ENCODE results near the gene CPSF2. TPM values are rescaled to one million over a fixed set of nuclear protein-coding genes. Genes with fewer than 3 reads are reported as not detected.

CPSF2 gene
- total and polyA plus RNA-seq, 7 experiments from 2014 or later, result 25.2 to 77.4 (median 39.4) TPM

GRCh38 chr14:92190768-92191167 lies 69.0 kb downstream of the CPSF2 start:
- POLR2A ChIA-PET, result no interaction called here
- intact Hi-C loops (cut with micrococcal nuclease), result no loop called here
- Mint-ChIP-seq H3K4me3 (no peak overlapping the region), H3K9me3 (peaks cover 0 to 7% (median 6%) of the 10 kb centered on the region in 11 donors), H3K27ac (no peak overlapping the region), H3K36me3 (peaks cover 0 to 11% (median 7%) of the 10 kb centered on the region in 5 donors), H3K4me1 (no peaks in the 10 kb centered on the region), H3K27me3 (no peaks in the 10 kb centered on the region)
- Histone ChIP-seq H3K36me3 (ENCODE audit: control insufficient read depth in 2 of 3, insufficient read depth in 3 of 3, low read length in 3 of 3) (no peaks in the 10 kb centered on the region), H3K4me3 (ENCODE audit: low read length) (no peak overlapping the region), H3K27ac (ENCODE audit: low read depth, low read length) (no peak overlapping the region), H3K4me1 (ENCODE audit: control insufficient read depth in 2 of 2, insufficient read depth in 2 of 2, low read length in 2 of 2) (no peaks in the 10 kb centered on the region), H3K9me3 (ENCODE audit: control insufficient read depth in 2 of 3, low read length in 3 of 3) (no peaks in the 10 kb centered on the region), H3K27me3 (ENCODE audit: control insufficient read depth in 2 of 2, insufficient read depth in 2 of 2, low read length in 2 of 2) (no peaks in the 10 kb centered on the region)
- ATAC-seq (no peak), DNase-seq (no peak)
- CTCF ChIA-PET, result no interaction called here

- Histone ChIP-seq H3K36me3 (ENCODE audit: control insufficient read depth in 2 of 3, insufficient read depth in 3 of 3, low read length in 3 of 3) (no peaks in the 10 kb centered on the region), H3K27me3 (ENCODE audit: control insufficient read depth in 2 of 2, insufficient read depth in 2 of 2, low read length in 2 of 2) (no peaks in the 10 kb centered on the region), H3K27ac (ENCODE audit: low read depth, low read length) (no peak overlapping the region), H3K4me3 (ENCODE audit: low read length) (no peak overlapping the region), H3K9me3 (ENCODE audit: control insufficient read depth in 2 of 3, low read length in 3 of 3) (no peaks in the 10 kb centered on the region), H3K4me1 (ENCODE audit: control insufficient read depth in 2 of 2, insufficient read depth in 2 of 2, low read length in 2 of 2) (no peaks in the 10 kb centered on the region)
- ChIA-PET CTCF (interaction anchor here (0.8 kb wide), 1 partner anchor 10 kb away, joined by 3 read pairs; no protein-coding TSS in a partner anchor), POLR2A (no interaction called here)
- Mint-ChIP-seq H3K27me3 (peaks cover 4 to 15% (median 7%) of the 10 kb centered on the region in 5 donors), H3K4me1 (peaks cover 0 to 6% (median 0%) of the 10 kb centered on the region in 7 donors), H3K9me3 (peaks cover 0 to 5% (median 0%) of the 10 kb centered on the region in 11 donors), H3K4me3 (no peak overlapping the region), H3K27ac (no peak overlapping the region), H3K36me3 (peaks cover 0 to 4% (median 0%) of the 10 kb centered on the region in 5 donors)
- DNase-seq (no peak), ATAC-seq (no peak)
- intact Hi-C loops (cut with micrococcal nuclease), result no loop called here
Observed at GRCh38 chr14:92198804-92199203, 77.0 kb downstream of the CPSF2 start.

GRCh38 chr14:92199763-92200162 lies 78.0 kb downstream of the CPSF2 start:
- CTCF ChIA-PET, result interaction anchor here (0.6 kb wide), 1 partner anchor 649 kb away, joined by 3 read pairs; no protein-coding TSS in a partner anchor
- DNase-seq, result no peak
- no peaks in the 10 kb centered on the region for H3K27me3 ChIP-seq (ENCODE audit: control insufficient read depth in 2 of 2, insufficient read depth in 2 of 2, low read length in 2 of 2)
- no peaks in the 10 kb centered on the region for H3K9me3 ChIP-seq (ENCODE audit: control insufficient read depth in 2 of 3, low read length in 3 of 3)
- no peak overlapping the region for H3K27ac ChIP-seq (ENCODE audit: low read depth, low read length)
- intact Hi-C loops (cut with micrococcal nuclease), result no loop called here
- H3K36me3 ChIP-seq (ENCODE audit: control insufficient read depth in 2 of 3, insufficient read depth in 3 of 3, low read length in 3 of 3), result no peaks in the 10 kb centered on the region
- ATAC-seq, result no peak
- POLR2A ChIA-PET, result no interaction called here
- Mint-ChIP-seq H3K4me1 (peaks cover 0 to 6% (median 0%) of the 10 kb centered on the region in 7 donors), H3K4me3 (no peak overlapping the region), H3K9me3 (peaks cover 0 to 5% (median 0%) of the 10 kb centered on the region in 11 donors), H3K27me3 (peaks cover 4 to 19% (median 7%) of the 10 kb centered on the region in 5 donors), H3K36me3 (peaks cover 0 to 4% (median 0%) of the 10 kb centered on the region in 5 donors), H3K27ac (no peak overlapping the region)
- H3K4me3 ChIP-seq (ENCODE audit: low read length), result no peak overlapping the region
- no peaks in the 10 kb centered on the region for H3K4me1 ChIP-seq (ENCODE audit: control insufficient read depth in 2 of 2, insufficient read depth in 2 of 2, low read length in 2 of 2)

DNA sequence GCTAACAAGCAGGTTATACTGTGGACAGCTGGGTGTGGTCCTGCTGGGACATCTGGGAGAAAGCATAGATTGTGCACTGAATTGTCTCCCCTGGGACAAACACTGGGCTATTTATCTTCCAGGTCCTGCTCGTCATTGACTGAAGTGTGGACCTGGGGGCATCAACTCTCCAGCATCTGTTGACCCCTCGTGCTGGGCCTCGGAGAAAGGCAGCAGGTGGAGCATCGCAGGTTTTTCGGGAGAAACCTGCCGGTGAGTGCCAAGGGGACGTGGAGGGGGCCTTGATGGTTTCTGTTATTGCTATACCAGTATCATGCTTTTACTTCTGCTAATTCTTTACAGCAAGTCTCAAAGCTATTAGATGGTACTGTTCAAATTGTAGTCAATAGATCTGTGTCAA lies 81.3 kb downstream of the CPSF2 start:
- H3K4me3 ChIP-seq (ENCODE audit: low read length), result no peak overlapping the region
- ChIA-PET POLR2A (no interaction called here), CTCF (no interaction called here)
- Mint-ChIP-seq H3K4me1 (peaks cover 0 to 6% (median 0%) of the 10 kb centered on the region in 7 donors), H3K9me3 (peaks cover 0 to 5% (median 0%) of the 10 kb centered on the region in 11 donors), H3K36me3 (peaks cover 0 to 4% (median 0%) of the 10 kb centered on the region in 5 donors), H3K27me3 (peaks cover 0 to 22% (median 7%) of the 10 kb centered on the region in 5 donors), H3K4me3 (no peak overlapping the region), H3K27ac (no peak overlapping the region)
- DNase-seq (no peak), ATAC-seq (no peak)
- H3K4me1 ChIP-seq (ENCODE audit: control insufficient read depth in 2 of 2, insufficient read depth in 2 of 2, low read length in 2 of 2), result no peaks in the 10 kb centered on the region
- no peaks in the 10 kb centered on the region for H3K36me3 ChIP-seq (ENCODE audit: control insufficient read depth in 2 of 3, insufficient read depth in 3 of 3, low read length in 3 of 3)
- no peak overlapping the region for H3K27ac ChIP-seq (ENCODE audit: low read depth, low read length)
- H3K9me3 ChIP-seq (ENCODE audit: control insufficient read depth in 2 of 3, low read length in 3 of 3), result no peaks in the 10 kb centered on the region
- intact Hi-C loops (cut with micrococcal nuclease), result no loop called here
- no peaks in the 10 kb centered on the region for H3K27me3 ChIP-seq (ENCODE audit: control insufficient read depth in 2 of 2, insufficient read depth in 2 of 2, low read length in 2 of 2)

- CTCF ChIA-PET, result no interaction called here
- no peak overlapping the region for H3K4me3 Mint-ChIP-seq
- intact Hi-C loops (cut with micrococcal nuclease), result no loop called here
Observed at GRCh38 chr14:92204792-92205191, 83.0 kb downstream of the CPSF2 start.

DNA sequence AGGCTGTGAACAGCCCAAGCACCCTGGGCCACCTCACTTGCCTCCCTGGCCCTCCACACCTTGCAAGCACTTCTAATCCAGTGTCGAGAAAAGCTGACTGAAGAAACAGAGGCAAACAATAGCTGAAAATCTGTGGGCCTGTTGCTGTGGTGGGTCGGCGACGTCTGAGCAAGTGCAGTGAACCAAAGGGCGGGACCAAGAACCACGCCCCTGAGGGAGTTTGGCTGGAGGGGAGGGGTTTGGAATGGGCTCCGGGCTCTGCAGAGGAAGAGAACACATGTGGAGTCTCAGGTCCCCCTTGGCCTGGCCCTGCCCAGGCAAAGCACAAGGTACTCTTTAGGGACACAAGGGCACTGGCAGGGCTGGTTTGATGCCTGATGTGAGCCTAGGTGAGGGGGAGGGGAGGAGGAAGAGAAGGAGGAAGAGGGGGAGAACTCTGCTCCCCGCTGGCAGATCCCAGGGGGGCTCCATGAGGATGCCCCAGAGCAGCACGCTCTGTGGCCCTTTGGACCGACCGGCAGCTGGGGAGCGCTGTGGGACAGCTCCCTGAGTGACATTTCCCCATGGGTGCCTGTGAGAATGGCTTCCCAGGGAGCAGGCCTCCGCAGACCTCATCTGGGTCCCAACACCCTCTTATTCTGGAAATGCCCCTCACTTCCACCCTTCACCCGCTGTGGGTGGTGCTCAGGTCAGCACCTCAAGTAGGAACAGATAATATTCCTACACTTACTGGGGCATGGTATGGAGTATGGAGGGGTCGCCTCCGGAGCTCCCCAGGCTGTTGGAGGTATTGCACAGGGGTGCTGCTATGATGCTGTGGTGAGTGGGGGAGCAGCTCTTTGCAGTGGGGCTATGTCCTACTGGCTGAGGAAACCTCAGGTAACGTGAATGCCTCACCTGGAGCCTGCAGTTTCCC lies 85.5 kb downstream of the CPSF2 start:
- POLR2A ChIA-PET, result no interaction called here

More at GRCh38 chr14:92204792-92205191, 83.0 kb downstream of the CPSF2 start:
- Mint-ChIP-seq H3K4me1 (peaks cover 0 to 6% (median 0%) of the 10 kb centered on the region in 7 donors), H3K27me3 (peaks cover 0 to 14% (median under 1%) of the 10 kb centered on the region in 5 donors), H3K36me3 (peaks cover 0 to 4% (median 0%) of the 10 kb centered on the region in 5 donors), H3K27ac (no peak overlapping the region), H3K9me3 (peaks cover 0 to 5% (median 0%) of the 10 kb centered on the region in 11 donors)
- no peaks in the 10 kb centered on the region for H3K27me3 ChIP-seq (ENCODE audit: control insufficient read depth in 2 of 2, insufficient read depth in 2 of 2, low read length in 2 of 2)
- no peak for ATAC-seq
- H3K4me1 ChIP-seq (ENCODE audit: control insufficient read depth in 2 of 2, insufficient read depth in 2 of 2, low read length in 2 of 2), result no peaks in the 10 kb centered on the region
- H3K27ac ChIP-seq (ENCODE audit: low read depth, low read length), result no peak overlapping the region
- no peak for DNase-seq
- no peaks in the 10 kb centered on the region for H3K9me3 ChIP-seq (ENCODE audit: control insufficient read depth in 2 of 3, low read length in 3 of 3)
- POLR2A ChIA-PET, result interaction anchor here (0.6 to 0.7 kb wide), 2 partner anchors 394 to 794 kb away, joined by 3 read pairs; no protein-coding TSS in a partner anchor
- H3K4me3 ChIP-seq (ENCODE audit: low read length), result no peak overlapping the region
- H3K36me3 ChIP-seq (ENCODE audit: control insufficient read depth in 2 of 3, insufficient read depth in 3 of 3, low read length in 3 of 3), result no peaks in the 10 kb centered on the region

More for the DNA sequence above, 85.5 kb downstream of the CPSF2 start:
- no peak overlapping the region for H3K27ac Mint-ChIP-seq
- H3K4me3 Mint-ChIP-seq, result no peak overlapping the region
- H3K4me3 ChIP-seq (ENCODE audit: low read length), result no peak overlapping the region
- H3K9me3 Mint-ChIP-seq, result peaks cover 5 to 17% (median 8%) of the 10 kb centered on the region in 11 donors
- H3K4me1 Mint-ChIP-seq, result no peaks in the 10 kb centered on the region
- no peaks in the 10 kb centered on the region for H3K4me1 ChIP-seq (ENCODE audit: control insufficient read depth in 2 of 2, insufficient read depth in 2 of 2, low read length in 2 of 2)
- H3K36me3 Mint-ChIP-seq, result peaks cover 0 to 8% (median 6%) of the 10 kb centered on the region in 5 donors
- CTCF ChIA-PET, result no interaction called here
- intact Hi-C loops (cut with micrococcal nuclease), result no loop called here
- peaks cover 0 to 9% (median 1%) of the 10 kb centered on the region in 5 donors for H3K27me3 Mint-ChIP-seq
- H3K27me3 ChIP-seq (ENCODE audit: control insufficient read depth in 2 of 2, insufficient read depth in 2 of 2, low read length in 2 of 2), result no peaks in the 10 kb centered on the region
- no peaks in the 10 kb centered on the region for H3K9me3 ChIP-seq (ENCODE audit: control insufficient read depth in 2 of 3, low read length in 3 of 3)
- H3K27ac ChIP-seq (ENCODE audit: low read depth, low read length), result no peak overlapping the region
- H3K36me3 ChIP-seq (ENCODE audit: control insufficient read depth in 2 of 3, insufficient read depth in 3 of 3, low read length in 3 of 3), result no peaks in the 10 kb centered on the region
- ATAC-seq (no peak), DNase-seq (no peak)

All from naive thymus-derived CD4-positive, alpha-beta T cell (primary cell).